Peyer's patch (tissue), 4 donors: ENCODE measurements around the gene BBS4.
A peak's percentile ranks its signal among the peaks of the same experiment; 100 is the strongest.

Experiments used
- CTCF ChIP-seq, 6 experiments: fragments of 450-650 bp in 4 of 6; fragments of 200-600 bp in 2 of 6; sonication (generic) in 1 of 6; IDR thresholded peaks; one replicate each; pipeline ENCODE4 v1.5.1; 2017 to 2019; ENCODE audit warnings: antibody characterized with exemption in 6 of 6, mild to moderate bottlenecking in 3 of 6, moderate library complexity in 1 of 6
- POLR2A ChIP-seq, 2 donors: fragments of 450-650 bp; IDR thresholded peaks; one replicate each; pipeline ENCODE4 v1.5.1; 2017; ENCODE audit warnings: antibody characterized with exemption in 2 of 2, mild to moderate bottlenecking in 2 of 2, moderate library complexity in 2 of 2

DNA sequence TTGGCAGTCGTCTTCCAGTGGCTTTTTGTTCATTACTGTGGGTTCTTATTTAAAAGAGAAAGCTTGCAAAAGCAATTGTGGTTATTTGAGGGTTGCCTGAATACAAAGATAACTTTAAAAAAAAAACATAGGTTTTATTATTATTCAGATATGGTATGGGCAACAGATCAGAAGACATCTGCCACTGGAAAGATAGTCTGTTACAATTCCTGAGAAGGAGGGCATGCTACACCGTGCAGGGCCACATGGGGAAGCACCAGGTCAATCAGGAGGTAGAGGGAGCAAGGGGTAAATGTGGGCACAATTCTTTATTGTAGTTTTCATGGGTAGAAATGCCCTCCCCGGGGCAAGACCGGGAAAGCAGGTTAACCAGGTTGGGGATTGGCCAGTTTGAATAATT lies 46.5 kb downstream of the BBS4 start:
- TF ChIP-seq POLR2A (IDR thresholded peaks at IDR 0.05) = no peak
- TF ChIP-seq CTCF (IDR thresholded peaks at IDR 0.05) = peak in 1 of 6 experiments; percentile 5
